Suprapubic skin (tissue), 4 donors: ENCODE data around the gene TRMT2A. TPM values are rescaled to one million over a fixed set of nuclear protein-coding genes. Genes with fewer than 3 reads are reported as not detected.

ENCODE experiments used
- DNase-seq, 2 donors: peaks; one replicate each; pipeline ENCODE4 v3.0.0-alpha.2; 2019; ENCODE audit warnings: low spot score in 2 of 2
- H3K27ac ChIP-seq: fragments of 200-600 bp; sonication (generic); one replicate; pipeline ENCODE4 v1.5.1; 2019
- H3K27me3 ChIP-seq: fragments of 200-600 bp; sonication (generic); one replicate; pipeline ENCODE4 v1.5.1; 2019
- H3K36me3 ChIP-seq: fragments of 200-600 bp; sonication (generic); one replicate; pipeline ENCODE4 v1.5.1; 2019
- H3K4me1 ChIP-seq: fragments of 200-600 bp; sonication (generic); one replicate; pipeline ENCODE4 v1.5.1; 2019
- H3K4me3 ChIP-seq: fragments of 200-600 bp; sonication (generic); one replicate; pipeline ENCODE4 v1.5.1; 2019; ENCODE audit warnings: mild to moderate bottlenecking
- H3K9me3 ChIP-seq: fragments of 200-600 bp; sonication (generic); one replicate; pipeline ENCODE4 v1.5.1; 2019
- CTCF ChIP-seq, 2 donors: fragments of 200-600 bp in 1 of 2; fragments of 450-650 bp in 1 of 2; sonication (generic) in 1 of 2; IDR thresholded peaks; one replicate each; pipeline ENCODE4 v1.5.1; 2016 to 2019; ENCODE audit warnings: antibody characterized with exemption in 2 of 2, mild to moderate bottlenecking in 1 of 2, moderate library complexity in 1 of 2
- EP300 ChIP-seq: sonication (generic); formaldehyde crosslinking; IDR thresholded peaks from one replicate; pipeline ENCODE4 v1.6.1; 2017; ENCODE audit warnings: antibody characterized with exemption
- POLR2A ChIP-seq, 2 donors: fragments of 450-650 bp; IDR thresholded peaks; one replicate each; pipeline ENCODE4 v1.6.1; 2017; ENCODE audit warnings: antibody characterized with exemption in 2 of 2, mild to moderate bottlenecking in 2 of 2, moderate library complexity in 2 of 2
- POLR2AphosphoS5 ChIP-seq, 3 donors: sonication (generic); formaldehyde crosslinking; IDR thresholded peaks; one replicate each; pipeline ENCODE4 v1.6.1; 2017; ENCODE audit warnings: antibody characterized with exemption in 3 of 3
- WGBS: methylation state at CpG from one replicate; pipeline ENCODE4 v1.1.5; 2018; 5-methylcytosine and 5-hydroxymethylcytosine counted together
- total RNA-seq, 4 donors: library from RNA; depleted of rRNA; stranded (reverse); fragments of >200 nt; gene quantifications; one replicate each; pipeline ENCODE4 v1.1.0, GENCODE V29; 2016

TRMT2A gene
- total RNA-seq, 4 donors from 2014 or later, result 52.0 to 98.6 (median 55.7) TPM

GRCh38 chr22:20105456-20106204, 11.4 kb downstream of the TRMT2A start:
- WGBS, result 97% methylated on average over 7 of the region's 7 CpGs
- H3K36me3 ChIP-seq, result peaks cover 76% of the 10 kb centered on the region
- no peaks in the 10 kb centered on the region for H3K4me1 ChIP-seq
- no peak for DNase-seq
- H3K9me3 ChIP-seq, result no peaks in the 10 kb centered on the region
- TF ChIP-seq CTCF (IDR thresholded peaks at IDR 0.05), result no peak
- no peak for TF ChIP-seq POLR2A (IDR thresholded peaks at IDR 0.05)
- no peak for TF ChIP-seq EP300
- TF ChIP-seq POLR2AphosphoS5 (IDR thresholded peaks at IDR 0.05), result no peak
- no peak overlapping the region for H3K4me3 ChIP-seq
- H3K27ac ChIP-seq, result no peak overlapping the region
- H3K27me3 ChIP-seq, result no peaks in the 10 kb centered on the region

GRCh38 chr22:20102203-20102780, 14.7 kb downstream of the TRMT2A start:
- no peak overlapping the region for H3K27ac ChIP-seq
- peaks cover 3% of the 10 kb centered on the region for H3K4me1 ChIP-seq
- no peak for TF ChIP-seq CTCF (IDR thresholded peaks at IDR 0.05)
- TF ChIP-seq EP300, result no peak
- 91% methylated on average over 12 of the region's 12 CpGs for WGBS
- no peak for DNase-seq
- peaks cover 75% of the 10 kb centered on the region for H3K36me3 ChIP-seq
- H3K27me3 ChIP-seq, result no peaks in the 10 kb centered on the region
- no peak overlapping the region for H3K4me3 ChIP-seq
- H3K9me3 ChIP-seq, result no peaks in the 10 kb centered on the region

GRCh38 chr22:20101638-20102037, 15.4 kb downstream of the TRMT2A start:
- peaks cover 3% of the 10 kb centered on the region for H3K9me3 ChIP-seq
- no peak for DNase-seq
- H3K27ac ChIP-seq, result no peak overlapping the region
- WGBS, result 82% methylated on average over 8 of the region's 8 CpGs
- H3K4me1 ChIP-seq, result peaks cover 3% of the 10 kb centered on the region
- no peaks in the 10 kb centered on the region for H3K27me3 ChIP-seq
- TF ChIP-seq CTCF (IDR thresholded peaks at IDR 0.05), result no peak
- TF ChIP-seq POLR2A (IDR thresholded peaks at IDR 0.05), result no peak
- no peak for TF ChIP-seq EP300
- no peak for TF ChIP-seq POLR2AphosphoS5 (IDR thresholded peaks at IDR 0.05)
- no peak overlapping the region for H3K4me3 ChIP-seq
- H3K36me3 ChIP-seq, result peaks cover 75% of the 10 kb centered on the region

GRCh38 chr22:20099099-20099711, 17.8 kb downstream of the TRMT2A start:
- H3K4me3 ChIP-seq, result no peak overlapping the region
- peaks cover 4% of the 10 kb centered on the region for H3K9me3 ChIP-seq
- no peak for TF ChIP-seq POLR2AphosphoS5 (IDR thresholded peaks at IDR 0.05)
- TF ChIP-seq POLR2A (IDR thresholded peaks at IDR 0.05), result no peak
- no peak for TF ChIP-seq EP300
- no peak for TF ChIP-seq CTCF (IDR thresholded peaks at IDR 0.05)
- DNase-seq, result no peak
- H3K27me3 ChIP-seq, result no peaks in the 10 kb centered on the region
- peaks cover 3% of the 10 kb centered on the region for H3K4me1 ChIP-seq
- peaks cover 76% of the 10 kb centered on the region for H3K36me3 ChIP-seq
- WGBS, result 99% methylated on average over 5 of the region's 6 CpGs
- H3K27ac ChIP-seq, result no peak overlapping the region
